ENCODE data around the gene CDH4.

The CDH4 gene

GRCh38 chr20:61510778-61511330 lies 258.8 kb downstream of the CDH4 start:
- DNase-seq (ENCODE audit: low read depth) = no peak
- no peak overlapping the region for H3K4me3 ChIP-seq (replicated peaks; ENCODE audit: low read depth, low read length)
- no peak for TF ChIP-seq CTCF (IDR thresholded peaks at IDR 0.05; ENCODE audit: low read length, missing control alignments)

GRCh38 chr20:61512475-61512874 lies 260.4 kb downstream of the CDH4 start:
- no peak overlapping the region for H3K4me3 ChIP-seq (replicated peaks; ENCODE audit: low read depth, low read length)
- no peak for DNase-seq (ENCODE audit: low read depth)
- TF ChIP-seq CTCF (IDR thresholded peaks at IDR 0.05; ENCODE audit: low read length, missing control alignments) = no peak

- no peak for TF ChIP-seq CTCF (IDR thresholded peaks at IDR 0.05; ENCODE audit: low read length, missing control alignments)
- DNase-seq (ENCODE audit: low read depth) = no peak
- H3K4me3 ChIP-seq (replicated peaks; ENCODE audit: low read depth, low read length) = no peak overlapping the region
Measured at GRCh38 chr20:61513124-61514017, 261.3 kb downstream of the CDH4 start.

GRCh38 chr20:61514018-61514365 lies 261.9 kb downstream of the CDH4 start:
- no peak for DNase-seq (ENCODE audit: low read depth)
- no peak overlapping the region for H3K4me3 ChIP-seq (replicated peaks; ENCODE audit: low read depth, low read length)
- no peak for TF ChIP-seq CTCF (IDR thresholded peaks at IDR 0.05; ENCODE audit: low read length, missing control alignments)

GRCh38 chr20:61514396-61514795 lies 262.3 kb downstream of the CDH4 start:
- no peak for DNase-seq (ENCODE audit: low read depth)
- no peak overlapping the region for H3K4me3 ChIP-seq (replicated peaks; ENCODE audit: low read depth, low read length)
- no peak for TF ChIP-seq CTCF (IDR thresholded peaks at IDR 0.05; ENCODE audit: low read length, missing control alignments)

- no peak overlapping the region for H3K4me3 ChIP-seq (replicated peaks; ENCODE audit: low read depth, low read length)
- no peak for TF ChIP-seq CTCF (IDR thresholded peaks at IDR 0.05; ENCODE audit: low read length, missing control alignments)
- DNase-seq (ENCODE audit: low read depth) = no peak
Measured at GRCh38 chr20:61514805-61515505, 262.9 kb downstream of the CDH4 start.
